GM18909 (cell line): ENCODE measurements around the gene DENND1B.
A peak's percentile ranks its signal among the peaks of the same experiment; 100 is the strongest.

ENCODE experiments used
- ATAC-seq: cut with Tn5 transposase; IDR thresholded peaks from one replicate; pipeline ENCODE4 v1.9.1; 2021; ENCODE audit warnings: mild to moderate bottlenecking; ENCODE audit not compliant: unreplicated experiment, poor library complexity

The DENND1B gene, protein sequence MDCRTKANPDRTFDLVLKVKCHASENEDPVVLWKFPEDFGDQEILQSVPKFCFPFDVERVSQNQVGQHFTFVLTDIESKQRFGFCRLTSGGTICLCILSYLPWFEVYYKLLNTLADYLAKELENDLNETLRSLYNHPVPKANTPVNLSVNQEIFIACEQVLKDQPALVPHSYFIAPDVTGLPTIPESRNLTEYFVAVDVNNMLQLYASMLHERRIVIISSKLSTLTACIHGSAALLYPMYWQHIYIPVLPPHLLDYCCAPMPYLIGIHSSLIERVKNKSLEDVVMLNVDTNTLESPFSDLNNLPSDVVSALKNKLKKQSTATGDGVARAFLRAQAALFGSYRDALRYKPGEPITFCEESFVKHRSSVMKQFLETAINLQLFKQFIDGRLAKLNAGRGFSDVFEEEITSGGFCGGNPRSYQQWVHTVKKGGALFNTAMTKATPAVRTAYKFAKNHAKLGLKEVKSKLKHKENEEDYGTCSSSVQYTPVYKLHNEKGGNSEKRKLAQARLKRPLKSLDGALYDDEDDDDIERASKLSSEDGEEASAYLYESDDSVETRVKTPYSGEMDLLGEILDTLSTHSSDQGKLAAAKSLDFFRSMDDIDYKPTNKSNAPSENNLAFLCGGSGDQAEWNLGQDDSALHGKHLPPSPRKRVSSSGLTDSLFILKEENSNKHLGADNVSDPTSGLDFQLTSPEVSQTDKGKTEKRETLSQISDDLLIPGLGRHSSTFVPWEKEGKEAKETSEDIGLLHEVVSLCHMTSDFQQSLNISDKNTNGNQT

DNA sequence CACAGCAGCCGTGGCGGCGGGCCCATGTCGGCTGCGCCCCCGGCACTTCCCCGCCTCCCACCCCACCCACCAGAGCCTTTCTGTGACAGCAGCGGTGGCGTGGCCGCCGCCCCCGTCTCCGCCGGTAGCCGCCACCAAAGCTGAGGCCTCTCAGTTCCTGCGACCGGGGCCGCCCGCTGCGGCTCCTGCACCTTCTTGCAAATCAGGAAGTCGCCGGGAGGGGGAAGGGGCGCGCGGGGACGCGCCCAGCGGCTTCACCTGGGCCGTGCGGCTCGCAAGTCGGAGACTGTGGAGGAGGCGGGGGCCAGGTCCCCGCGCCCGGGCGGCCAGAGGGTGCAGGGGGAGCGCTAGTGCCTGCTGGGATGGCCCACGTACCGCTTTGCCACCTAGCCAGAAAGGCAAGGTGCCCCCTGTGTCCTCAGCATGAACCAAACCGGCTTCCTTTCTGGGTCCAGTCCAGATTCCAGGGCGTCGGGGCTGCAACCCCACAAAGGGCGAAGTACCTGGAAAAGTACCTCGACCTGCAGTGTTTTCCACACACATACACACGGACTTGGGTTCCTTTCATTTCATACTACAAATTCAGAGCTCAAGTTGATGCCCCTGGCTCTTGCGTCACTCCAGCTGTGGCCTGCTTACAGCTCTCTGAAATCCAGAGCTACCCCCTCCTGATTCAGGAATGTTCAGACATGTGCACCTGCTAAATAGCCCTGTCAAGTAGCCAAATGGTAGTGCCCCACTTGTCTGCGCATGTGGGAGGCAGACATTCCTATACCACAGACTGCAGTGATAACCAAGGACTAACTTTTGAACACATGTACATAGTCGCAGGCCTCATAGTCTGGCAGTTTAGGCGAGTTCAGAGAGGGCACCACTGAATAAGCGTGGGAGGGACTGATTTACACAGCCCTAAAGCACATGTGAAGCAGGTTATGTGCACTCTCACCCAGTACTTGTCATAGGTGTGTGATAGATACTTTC is at the start of gene DENND1B:
Gene DENND1B (minus strand): TSS at position 199 of the 981 bp plus-strand sequence. CDS start 325 bp downstream, outside the sequence.
- peak; percentile 80 for ATAC-seq

DNA sequence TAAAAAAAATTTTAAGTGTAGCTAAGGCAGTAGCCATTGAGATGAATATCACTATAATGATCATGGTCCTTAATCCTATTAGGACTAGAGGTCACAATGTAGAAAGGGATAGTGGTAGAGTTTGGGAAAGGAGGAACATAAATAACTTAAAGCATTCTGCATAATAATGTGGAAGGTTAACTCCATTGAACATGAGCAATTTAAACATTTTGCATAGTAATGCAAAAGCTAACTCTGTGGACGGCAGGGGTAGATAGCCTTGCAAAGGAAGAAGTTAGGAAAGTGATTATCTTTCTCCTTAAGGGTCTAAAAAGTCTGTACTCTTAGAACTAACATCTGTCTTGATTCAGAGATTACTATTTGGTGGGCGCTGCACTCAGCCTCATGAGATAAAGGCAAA is 39.0 kb upstream of the DENND1B start:
- ATAC-seq, result no peak

DNA sequence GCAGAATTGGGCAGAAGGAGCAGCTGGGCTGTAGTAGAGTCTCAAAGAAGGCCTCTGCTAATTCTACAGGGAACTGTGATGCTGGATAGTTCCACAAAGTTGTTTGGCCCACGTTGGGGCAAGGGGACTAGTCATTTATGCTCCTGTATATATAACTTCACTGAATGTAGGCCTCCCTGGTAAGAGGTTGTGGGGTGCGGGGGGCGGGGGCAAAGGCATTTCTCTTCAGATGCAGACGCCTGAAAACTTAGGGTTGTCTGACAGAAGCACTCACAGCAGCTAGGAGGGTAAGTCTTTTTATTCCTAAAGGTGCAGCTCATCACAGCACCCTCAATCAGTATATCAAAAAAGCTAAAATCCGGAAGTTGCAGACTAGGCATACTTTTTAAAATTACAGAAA is 38.5 kb upstream of the DENND1B start:
- no peak for ATAC-seq

DNA sequence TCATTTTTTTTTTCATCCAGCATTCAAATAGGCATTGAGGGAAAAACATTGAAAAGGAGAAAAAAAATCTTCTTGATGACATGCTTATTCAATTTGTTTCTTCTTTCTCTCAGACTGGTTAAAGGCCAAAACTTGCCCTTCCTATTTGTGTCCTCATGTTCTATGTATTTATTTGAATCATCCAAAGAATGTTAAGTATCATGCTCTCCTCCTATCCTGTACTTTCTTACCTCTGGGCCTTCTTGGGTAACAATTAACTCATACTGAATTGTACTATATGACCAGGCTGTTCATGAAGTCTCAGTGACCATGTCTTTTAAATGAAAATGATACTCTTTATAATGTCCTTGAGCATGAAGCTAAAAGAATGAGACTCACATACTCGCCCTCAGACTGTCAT is 36.5 kb upstream of the DENND1B start:
- ATAC-seq, result no peak

DNA sequence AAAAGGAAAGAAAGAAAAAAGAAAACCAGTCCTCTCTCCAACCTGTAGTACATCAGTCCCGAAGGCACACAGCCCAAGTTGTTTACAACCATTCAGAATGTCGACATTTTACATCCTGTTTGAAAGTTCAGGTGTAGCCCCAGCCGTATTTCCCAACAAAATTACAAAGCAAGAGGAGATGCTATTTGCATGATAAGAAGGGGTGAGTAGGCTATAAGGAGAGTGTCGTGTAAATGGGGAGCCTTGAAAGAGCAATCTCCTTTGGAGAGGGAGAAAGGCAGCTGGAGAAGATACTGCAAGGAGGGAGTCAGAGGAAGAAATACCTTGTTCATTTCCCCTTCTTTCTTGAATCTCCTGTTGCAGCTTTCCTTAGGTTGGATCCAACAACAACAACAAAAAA is 35.5 kb upstream of the DENND1B start:
- no peak for ATAC-seq

DNA sequence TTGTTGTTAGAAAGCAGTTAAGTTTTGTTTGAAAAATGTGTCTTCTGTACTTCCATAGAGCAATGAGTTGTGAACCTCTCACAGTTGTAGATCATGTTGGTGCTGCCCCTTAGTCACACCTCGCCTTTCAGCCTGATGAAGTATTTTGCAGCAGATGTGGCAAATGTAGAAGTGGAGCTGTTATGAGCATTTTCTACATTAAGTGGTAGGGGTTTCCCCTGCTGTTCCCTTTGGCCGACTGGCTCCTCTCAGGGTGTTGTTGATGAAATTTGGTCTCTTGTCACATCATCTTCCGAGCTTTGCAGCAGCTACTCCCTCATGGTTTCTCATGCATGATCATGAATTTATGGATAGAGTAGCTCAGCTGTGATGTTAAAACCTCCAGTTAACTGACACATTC is 33.6 kb upstream of the DENND1B start:
- ATAC-seq, result no peak

DNA sequence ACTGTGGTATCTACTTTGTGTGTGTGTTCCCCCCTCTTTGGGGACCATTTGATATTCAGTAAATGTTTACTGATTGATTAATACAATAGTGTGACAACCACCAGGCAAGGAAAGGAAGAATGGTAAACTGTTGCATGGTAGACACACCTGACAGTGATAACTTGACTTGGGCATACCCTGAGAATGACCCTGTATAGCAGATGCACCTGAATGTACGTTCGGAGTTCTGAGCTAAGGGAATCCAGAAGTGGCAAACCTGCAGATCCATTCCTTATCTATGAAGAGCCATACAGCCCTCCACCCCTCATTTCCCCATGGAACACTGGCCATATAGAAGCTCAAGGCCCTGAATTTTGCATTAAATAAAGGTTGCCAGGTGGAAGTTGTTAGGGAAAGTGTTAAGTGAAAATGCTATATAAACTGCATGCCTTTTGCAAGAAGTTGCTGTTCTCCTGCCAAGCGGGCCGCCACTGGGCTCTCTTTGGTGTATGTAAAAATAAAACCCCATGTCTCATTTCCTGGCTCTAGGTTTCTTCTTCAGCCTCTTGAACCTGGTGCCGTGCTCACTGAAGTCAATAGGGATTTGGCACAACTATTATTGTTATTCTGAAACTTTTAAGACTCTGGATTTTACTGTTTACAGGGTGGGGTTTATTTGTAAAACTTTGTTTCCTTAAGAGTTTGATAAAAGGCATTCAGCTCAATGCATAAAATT is 32.6 kb upstream of the DENND1B start:
- ATAC-seq, result no peak

DNA sequence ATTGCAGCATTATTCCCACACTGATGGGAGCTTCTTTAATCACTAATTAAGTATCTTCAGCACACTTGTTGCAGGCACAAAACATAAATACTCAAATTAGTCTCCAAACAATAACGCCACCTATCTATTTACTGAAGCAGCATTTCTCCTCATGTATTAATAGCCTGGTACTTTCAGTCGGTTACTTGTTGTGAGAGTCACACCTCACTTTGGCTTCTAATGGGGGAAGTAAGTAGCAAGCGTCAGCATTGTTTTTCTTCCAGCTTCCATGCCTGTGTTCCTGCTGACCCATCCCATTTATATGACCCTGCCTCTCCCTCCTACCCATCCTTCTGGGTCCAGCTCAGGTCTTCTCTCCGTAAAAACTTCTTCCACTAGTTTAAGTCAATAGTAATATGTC is 31.9 kb upstream of the DENND1B start:
- ATAC-seq, result no peak

DNA sequence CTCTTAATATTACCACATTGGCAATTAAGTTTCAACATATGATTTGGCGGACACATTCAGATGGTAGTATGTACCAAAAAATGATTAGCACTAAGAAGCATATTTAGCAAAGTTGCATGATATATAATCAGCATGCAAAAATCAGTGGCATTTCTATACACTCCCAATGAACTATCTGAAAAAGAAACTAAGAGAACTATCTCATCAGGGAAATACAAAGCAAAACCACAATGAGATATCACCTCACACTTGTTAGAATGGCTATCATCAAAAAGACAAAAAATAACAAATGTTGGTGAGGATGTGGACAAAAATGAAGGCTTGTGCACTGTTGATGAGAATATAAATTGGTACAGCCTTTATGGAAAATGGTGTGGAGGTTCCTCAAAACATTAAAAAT is 31.4 kb upstream of the DENND1B start:
- no peak for ATAC-seq

DNA sequence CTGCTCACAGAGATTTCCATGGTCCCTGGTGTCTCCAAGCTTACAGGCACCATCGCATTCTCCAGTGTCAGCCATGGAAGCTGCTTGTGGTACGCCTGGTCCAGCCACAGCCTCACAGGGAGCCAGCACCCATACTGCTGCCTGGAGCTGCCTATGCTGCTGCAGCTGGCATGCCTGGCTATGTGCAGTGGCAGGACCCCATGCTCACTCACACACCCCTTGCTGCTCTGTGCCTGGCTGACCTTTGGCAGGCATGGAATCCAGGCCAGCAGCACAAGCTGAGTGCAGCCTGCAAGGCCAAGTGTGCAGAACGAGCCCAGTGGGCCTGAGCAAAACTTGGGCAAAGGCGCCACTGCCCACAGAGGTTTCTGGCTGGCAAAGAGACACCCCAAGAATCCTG is 26.4 kb upstream of the DENND1B start:
- no peak for ATAC-seq

DNA sequence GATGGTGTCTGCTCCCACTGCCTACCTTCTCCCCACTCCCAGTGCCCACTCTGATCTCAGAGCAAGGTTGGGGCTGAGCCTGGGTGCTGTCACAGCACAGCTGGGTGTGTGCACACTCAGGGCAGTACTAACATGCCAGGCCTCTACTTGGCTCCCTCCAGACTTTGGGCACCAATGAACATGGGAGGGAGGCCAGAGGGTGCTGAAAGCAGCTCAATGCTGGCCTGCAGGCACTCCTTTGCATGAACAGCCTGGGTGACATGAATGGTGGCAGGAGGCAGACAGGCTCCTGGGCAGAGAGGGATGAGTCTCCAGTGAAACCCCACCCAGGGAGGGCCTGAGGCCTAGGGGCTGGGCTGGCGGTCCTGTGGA is 25.8 kb upstream of the DENND1B start:
- no peak for ATAC-seq

DNA sequence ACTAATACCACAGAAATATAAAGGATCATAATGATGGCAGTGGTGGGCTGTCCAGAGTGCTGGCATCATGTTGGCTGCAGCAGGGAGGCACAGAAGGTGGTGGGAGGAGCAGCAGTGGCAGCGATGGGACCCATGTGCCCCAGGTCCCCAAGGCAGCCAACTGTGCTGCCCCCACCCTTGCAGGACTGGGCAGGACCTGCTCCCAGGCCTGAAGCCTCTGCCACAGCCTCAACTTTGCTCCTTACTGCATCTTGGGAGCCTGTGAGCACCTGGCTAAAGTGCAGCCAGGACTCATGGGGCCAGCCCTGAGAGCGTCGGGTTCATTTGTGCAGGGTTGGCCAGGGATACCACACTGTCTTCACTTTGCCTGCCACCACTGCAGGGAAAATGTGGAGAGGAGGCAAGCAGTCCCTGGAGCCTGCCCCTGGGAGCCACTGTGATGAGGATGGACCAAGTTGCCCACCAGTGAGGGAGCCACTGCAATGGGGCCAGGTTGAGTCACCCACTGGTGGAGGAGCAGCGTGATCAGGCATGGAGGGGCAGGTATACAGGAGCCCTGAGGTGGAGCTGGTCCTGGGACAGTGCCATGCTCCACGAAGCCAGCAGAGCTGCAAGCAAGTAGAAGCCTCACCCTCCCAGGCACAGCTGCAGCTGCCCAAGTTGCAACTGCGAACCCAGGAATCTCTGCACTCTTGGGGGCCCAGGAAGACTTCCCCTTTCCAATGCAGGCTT is 25.3 kb upstream of the DENND1B start:
- ATAC-seq, result no peak

DNA sequence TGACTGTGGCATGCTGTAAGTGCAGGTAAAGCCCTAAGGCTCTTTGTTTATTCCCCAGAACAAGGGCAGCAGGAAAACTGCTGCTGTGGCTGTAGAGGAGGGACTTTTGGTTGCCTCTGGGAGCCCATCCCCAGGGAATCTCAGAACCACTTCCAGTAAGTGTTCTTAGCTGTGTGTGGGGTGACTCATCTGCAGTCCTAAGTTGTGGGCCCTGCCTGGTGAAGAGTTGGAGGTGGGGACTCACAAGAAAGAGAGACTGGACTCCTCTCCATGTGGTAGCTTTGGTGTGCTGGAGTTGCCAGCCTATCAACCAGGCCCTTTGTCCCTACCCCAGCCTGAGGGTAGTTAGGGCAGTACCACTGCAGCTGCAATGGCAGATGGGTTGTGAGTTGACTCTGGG is 24.0 kb upstream of the DENND1B start:
- ATAC-seq, result no peak

DNA sequence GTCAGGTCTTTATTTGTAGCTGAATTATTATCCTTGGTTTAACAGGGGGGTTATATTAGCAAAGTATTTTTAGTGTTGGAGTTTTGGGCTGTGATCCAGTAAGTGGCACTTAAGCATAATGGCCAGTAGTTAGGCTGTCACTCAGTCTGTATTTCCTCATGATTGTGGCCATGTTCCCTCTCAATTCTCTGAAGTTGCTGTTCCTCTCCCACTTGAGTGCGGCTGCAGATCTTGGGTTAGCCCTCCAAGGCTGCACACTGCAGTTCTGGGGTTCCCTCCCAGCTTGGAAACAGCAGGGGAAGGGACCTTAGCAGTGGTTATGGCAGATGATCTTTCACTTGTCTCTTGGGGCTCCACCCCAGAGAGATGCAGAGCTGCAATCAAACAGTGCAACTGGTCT is 23.2 kb upstream of the DENND1B start:
- ATAC-seq, result no peak

DNA sequence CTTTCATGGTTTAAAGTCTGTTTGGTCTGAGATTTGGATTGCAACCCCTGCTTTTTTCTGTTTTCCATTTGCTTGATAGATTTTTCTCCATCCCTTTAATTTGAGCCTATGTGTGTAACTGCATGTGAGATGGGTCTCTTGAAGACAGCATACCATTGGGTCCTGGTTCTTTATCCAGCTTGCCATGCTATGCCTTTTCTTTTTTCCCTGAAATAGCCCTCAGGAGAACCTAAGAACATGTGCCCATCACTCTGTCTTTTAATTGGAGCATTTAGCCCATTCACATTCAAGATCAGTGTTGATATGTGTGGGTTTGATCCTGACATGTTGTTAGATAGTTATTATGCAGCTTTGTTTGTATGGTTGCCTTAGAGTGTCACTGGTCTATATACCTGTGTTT is 21.7 kb upstream of the DENND1B start:
- ATAC-seq, result no peak

DNA sequence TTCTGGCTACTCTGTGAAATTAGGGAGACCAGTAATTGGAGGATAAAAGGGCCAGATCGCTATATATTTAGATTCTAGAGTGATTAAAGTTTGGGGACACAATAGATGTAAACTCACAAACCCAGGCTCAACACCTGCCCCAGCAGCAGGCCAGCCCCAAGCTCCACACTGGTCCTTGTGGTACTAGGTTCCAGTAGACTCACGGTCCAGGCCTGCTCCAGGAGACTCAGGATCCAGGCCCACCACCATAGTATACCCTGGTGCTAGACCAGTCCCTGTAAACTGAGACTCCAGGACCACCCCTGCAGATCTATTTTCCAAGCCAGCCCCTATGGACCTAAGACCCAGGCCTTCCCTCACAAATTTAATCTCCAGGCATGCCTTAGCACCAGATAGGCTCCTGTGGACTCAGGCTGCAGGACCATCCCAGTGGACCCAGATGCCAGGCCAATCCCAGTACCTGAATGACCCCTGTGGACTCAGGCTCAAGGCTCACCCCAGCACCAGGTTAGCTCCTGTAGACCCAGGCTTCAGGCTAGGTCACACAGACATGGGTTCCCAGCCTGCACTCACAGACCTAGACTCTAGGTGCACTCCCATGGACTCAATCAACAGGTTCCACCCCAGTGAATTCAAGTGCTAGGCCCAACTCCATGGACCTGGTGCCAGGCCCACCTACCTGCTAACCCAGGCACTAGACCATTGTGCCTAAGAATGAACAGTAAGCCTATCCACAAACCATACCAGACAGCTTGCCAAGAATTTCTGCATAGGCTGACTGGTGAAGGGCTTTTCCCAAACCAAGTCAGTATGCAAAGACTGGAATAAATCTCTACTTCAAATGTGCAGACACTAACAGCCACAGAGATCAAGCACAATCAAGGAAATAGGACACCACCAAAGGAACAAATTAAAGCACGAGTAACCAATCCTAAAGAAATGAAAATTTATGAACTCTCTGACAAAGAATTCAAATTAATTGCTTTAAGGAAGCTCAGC is 13.8 kb upstream of the DENND1B start:
- ATAC-seq, result no peak

DNA sequence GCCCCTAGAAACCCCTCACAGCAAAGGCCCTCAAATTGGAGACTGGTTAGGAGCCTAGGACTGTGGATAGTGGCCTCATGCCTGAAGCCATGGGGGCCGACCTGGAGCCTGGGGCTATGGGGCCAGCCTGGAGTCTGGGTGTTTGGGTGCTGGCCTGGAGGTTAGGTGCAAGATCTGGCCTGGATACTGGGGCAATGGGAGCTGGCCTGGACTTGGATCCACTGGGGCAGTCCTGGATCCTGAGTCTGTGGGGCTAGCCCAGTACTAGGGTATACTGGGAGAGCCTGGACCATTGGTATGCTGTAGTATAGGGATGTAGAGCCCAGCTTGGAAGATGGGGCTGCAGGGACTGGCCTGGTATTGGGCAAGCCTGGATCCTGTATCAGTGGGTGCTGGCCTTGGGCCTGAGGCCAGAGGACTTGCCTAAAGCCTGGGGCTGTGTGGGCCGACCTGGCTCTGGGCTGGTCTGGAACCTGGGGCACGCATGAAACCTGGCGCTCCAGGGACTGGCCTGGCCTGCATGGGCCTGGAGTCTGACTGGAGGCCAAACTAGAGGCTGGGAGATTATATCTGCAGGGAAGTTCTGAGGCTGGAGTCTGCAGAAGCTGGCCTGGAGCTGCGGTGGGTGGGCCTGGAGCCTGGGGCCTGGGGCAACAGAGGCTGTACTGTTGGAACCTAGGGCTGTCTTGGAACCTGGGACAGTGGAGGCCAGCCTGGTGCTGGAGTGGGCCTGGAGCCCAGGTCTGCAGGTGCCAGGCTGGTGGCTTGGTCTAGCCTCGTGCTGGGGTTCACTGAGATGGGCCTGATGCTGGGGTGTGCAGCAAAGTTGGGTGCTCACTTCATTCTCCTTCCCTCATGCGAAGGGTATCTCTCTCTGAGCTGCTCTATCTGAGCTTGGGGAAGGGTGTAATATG is 12.6 kb upstream of the DENND1B start:
- no peak for ATAC-seq
